IMR-90 (cell line): Measurements from ENCODE around the gene PAXIP1. TPM values are rescaled to one million over a fixed set of nuclear protein-coding genes. Genes with fewer than 3 reads are reported as not detected.

Experiments
- ATAC-seq: fragments of 200-7000 bp; cut with Tn5 transposase; 2 replicates; pipeline ENCODE4 v1.9.1; 2020; ENCODE audit warnings: low read depth, mild to moderate bottlenecking, moderate library complexity
- BruUV-seq: library from RNA; stranded (reverse); fragments of 400-500 nt; replicated peaks from 2 replicates; lab custom pipeline; 2021; lab: Mats Ljungman, UMichigan
- CTCF ChIA-PET: fragments of 300-600 bp; formaldehyde crosslinking; extraction: SDS; loops from one replicate; lab custom pipeline; 2021; ENCODE audit warnings: antibody characterized with exemption; lab: Yijun Ruan, JAX
- POLR2A ChIA-PET: fragments of 300-600 bp; sonication (Branson Sonifier 250); formaldehyde crosslinking; loops from one replicate; lab custom pipeline; 2022; ENCODE audit warnings: antibody characterized with exemption; ENCODE audit not compliant: unreplicated experiment; lab: Charles Lee
- DNase-seq: peaks from one replicate; pipeline ENCODE4 v3.0.0; 2013
- H2AFZ ChIP-seq: replicated peaks from 2 replicates; pipeline ENCODE3; 2013; ENCODE audit warnings: low read length, mild to moderate bottlenecking; ENCODE audit not compliant: poor library complexity
- H2AK5ac ChIP-seq: 2 replicates; pipeline ENCODE4 v1.6.1; 2013; ENCODE audit warnings: low read depth, low read length, inconsistent platforms
- H2AK9ac ChIP-seq: replicated peaks from 2 replicates; pipeline ENCODE3; 2013; ENCODE audit warnings: mild to moderate bottlenecking, low read depth, low read length, moderate library complexity; ENCODE audit not compliant: poor library complexity
- H2BK120ac ChIP-seq: 2 replicates; pipeline ENCODE4 v1.6.1; 2013; ENCODE audit warnings: low read depth, low read length, inconsistent platforms
- H2BK15ac ChIP-seq: 3 replicates; pipeline ENCODE4 v1.6.1; 2013; ENCODE audit warnings: low read depth, low read length, inconsistent platforms
- H2BK20ac ChIP-seq: 2 replicates; pipeline ENCODE4 v1.6.1; 2013; ENCODE audit warnings: low read depth, mild to moderate bottlenecking, inconsistent platforms, low read length, moderate library complexity
- H2BK5ac ChIP-seq: 2 replicates; pipeline ENCODE4 v1.6.1; 2013; ENCODE audit warnings: mild to moderate bottlenecking, low read depth, low read length, inconsistent platforms; ENCODE audit not compliant: poor library complexity, severe bottlenecking
- H3K14ac ChIP-seq: replicated peaks from 2 replicates; pipeline ENCODE4 v1.6.1; 2013; ENCODE audit warnings: low read depth, low read length, inconsistent platforms
- H3K18ac ChIP-seq: 2 replicates; pipeline ENCODE4 v1.6.1; 2013; ENCODE audit warnings: low read depth, low read length, control low read depth
- H3K23ac ChIP-seq: 2 replicates; pipeline ENCODE4 v1.6.1; 2013; ENCODE audit warnings: low read depth, low read length, inconsistent platforms
- H3K27ac ChIP-seq: 2 replicates; pipeline ENCODE4 v1.5.1; 2013; ENCODE audit warnings: mild to moderate bottlenecking, control low read depth, low read length; ENCODE audit not compliant: insufficient read depth
- H3K27me3 ChIP-seq: 2 replicates; pipeline ENCODE4 v1.6.1; 2013; ENCODE audit warnings: low read length; ENCODE audit not compliant: control insufficient read depth, insufficient read depth
- H3K36me3 ChIP-seq: 2 replicates; pipeline ENCODE4 v1.6.1; 2013; ENCODE audit warnings: low read length, mixed read lengths; ENCODE audit not compliant: control insufficient read depth, insufficient read depth
- H3K4ac ChIP-seq: 2 replicates; pipeline ENCODE4 v1.6.1; 2013; ENCODE audit warnings: low read depth, low read length, inconsistent platforms
- H3K4me1 ChIP-seq: 2 replicates; pipeline ENCODE4 v1.6.1; 2013; ENCODE audit warnings: low read length, mixed read lengths; ENCODE audit not compliant: control insufficient read depth, insufficient read depth
- H3K4me2 ChIP-seq: 2 replicates; pipeline ENCODE4 v1.6.1; 2013; ENCODE audit warnings: low read depth, mild to moderate bottlenecking, control low read depth, low read length, moderate library complexity
- H3K4me3 ChIP-seq: 2 replicates; pipeline ENCODE4 v1.5.1; 2013; ENCODE audit warnings: low read depth, mild to moderate bottlenecking, control low read depth, low read length, moderate library complexity; ENCODE audit not compliant: insufficient read depth
- H3K56ac ChIP-seq: 2 replicates; pipeline ENCODE4 v1.6.1; 2013; ENCODE audit warnings: low read length, inconsistent platforms; ENCODE audit not compliant: insufficient read depth; ENCODE audit errors: extremely low read depth
- H3K79me1 ChIP-seq, 2 experiments: 2 replicates each; pipeline ENCODE4 v1.6.1; 2013; ENCODE audit warnings: low read length in 2 of 2, inconsistent platforms in 1 of 2, low read depth in 1 of 2
- H3K9ac ChIP-seq: 2 replicates; pipeline ENCODE4 v1.6.1; 2013; ENCODE audit warnings: low read depth, low read length, control low read depth
- H3K9me1 ChIP-seq: 2 replicates; pipeline ENCODE4 v1.6.1; 2013; ENCODE audit warnings: low read length, inconsistent platforms; ENCODE audit not compliant: insufficient read depth
- H3K9me3 ChIP-seq: 2 replicates; pipeline ENCODE4 v1.6.1; 2013; ENCODE audit warnings: low read length; ENCODE audit not compliant: control insufficient read depth, insufficient read depth
- H4K20me1 ChIP-seq: 2 replicates; pipeline ENCODE4 v1.6.1; 2013; ENCODE audit warnings: low read length, inconsistent platforms; ENCODE audit not compliant: insufficient read depth
- H4K5ac ChIP-seq: 2 replicates; pipeline ENCODE4 v1.6.1; 2013; ENCODE audit warnings: mild to moderate bottlenecking, low read depth, low read length, control low read depth
- H4K8ac ChIP-seq, 2 experiments: 2 replicates each; pipeline ENCODE4 v1.6.1; 2013; ENCODE audit warnings: low read depth in 2 of 2, low read length in 2 of 2, control low read depth in 1 of 2, inconsistent platforms in 1 of 2
- H4K91ac ChIP-seq: 2 replicates; pipeline ENCODE4 v1.6.1; 2013; ENCODE audit warnings: low read depth, low read length, inconsistent platforms; ENCODE audit not compliant: insufficient read depth
- BHLHE40 ChIP-seq: fragments of 150-350 bp; IDR thresholded peaks from 2 replicates; pipeline ENCODE4 v1.6.1; 2016; ENCODE audit warnings: mild to moderate bottlenecking, low read depth, low read length
- MAFK ChIP-seq: IDR thresholded peaks from 2 replicates; pipeline ENCODE4 v1.6.1; 2012; ENCODE audit warnings: low read depth, low read length, improper control_type of control experiment
- MXI1 ChIP-seq: IDR thresholded peaks from 2 replicates; pipeline ENCODE4 v1.6.1; 2012; ENCODE audit warnings: low read depth, mild to moderate bottlenecking, low read length, moderate library complexity, borderline replicate concordance
- POLR2A ChIP-seq: IDR thresholded peaks from 2 replicates; pipeline ENCODE4 v1.6.1; 2012; ENCODE audit warnings: mild to moderate bottlenecking, low read depth, low read length
- RAD21 ChIP-seq: IDR thresholded peaks from 2 replicates; pipeline ENCODE4 v1.6.1; 2012; ENCODE audit warnings: low read length, improper control_type of control experiment
- RCOR1 ChIP-seq: IDR thresholded peaks from 2 replicates; pipeline ENCODE4 v1.6.1; 2012; ENCODE audit warnings: mild to moderate bottlenecking, low read length, improper control_type of control experiment; ENCODE audit not compliant: insufficient replicate concordance
- SMC3 ChIP-seq: fragments of 150-350 bp; IDR thresholded peaks from 2 replicates; pipeline ENCODE4 v1.6.1; 2016; ENCODE audit warnings: low read depth, mild to moderate bottlenecking, antibody characterized with exemption, low read length, moderate library complexity
- whole genome bisulfite sequencing, 2 experiments: methylation state at CpG; one replicate each; pipeline versions ENCODE4 v1.1.5 to v1.1.7; 2013; ENCODE audit warnings: missing lambda C conversion rate in 2 of 2; ENCODE audit not compliant: insufficient read length in 1 of 2; ENCODE audit errors: extremely low coverage in 2 of 2; 5-methylcytosine and 5-hydroxymethylcytosine counted together
- dilution Hi-C: fragments of 300-500 bp; cut with HindIII; formaldehyde crosslinking; loops from one replicate; pipeline ENCODE4 v1.14.3; 2018; ENCODE audit warnings: low sequenced_read_pairs; ENCODE audit not compliant: unreplicated experiment
- in situ Hi-C: fragments of 300-500 bp; cut with MboI; formaldehyde crosslinking; loops from 3 replicates; pipeline ENCODE4 v1.14.3; 2019; ENCODE audit warnings: low sequenced_read_pairs, inconsistent platforms, mixed read lengths
- intact Hi-C: fragments of 100-400 bp; cut with micrococcal nuclease; formaldehyde crosslinking; loops from 2 replicates; pipeline ENCODE4 v1.10.0; 2022
- polyA plus RNA-seq, 3 experiments: library from polyadenylated mRNA; depleted of rRNA; stranded (reverse); fragments of >200 nt; gene quantifications; 2 replicates each; pipeline ENCODE4 v1.2.3, GENCODE V29; 2012; ENCODE audit warnings: low replicate concordance in 1 of 3
- total RNA-seq: library from RNA; depleted of rRNA; stranded (reverse); fragments of >200 nt; gene quantifications from 2 replicates; pipeline ENCODE4 v1.2.3, GENCODE V29; 2012
- TF ChIP-seq, protein P1 (sequence below): fragments of 150-350 bp; IDR thresholded peaks from 2 replicates; pipeline ENCODE4 v1.6.1; 2017; ENCODE audit warnings: mild to moderate bottlenecking, antibody characterized with exemption, low read length, low read depth

PAXIP1 gene
- total and polyA plus RNA-seq, 2 of the 4 experiments (the other 2 are of a cell fraction), result 7.3 to 8.7 TPM

DNA sequence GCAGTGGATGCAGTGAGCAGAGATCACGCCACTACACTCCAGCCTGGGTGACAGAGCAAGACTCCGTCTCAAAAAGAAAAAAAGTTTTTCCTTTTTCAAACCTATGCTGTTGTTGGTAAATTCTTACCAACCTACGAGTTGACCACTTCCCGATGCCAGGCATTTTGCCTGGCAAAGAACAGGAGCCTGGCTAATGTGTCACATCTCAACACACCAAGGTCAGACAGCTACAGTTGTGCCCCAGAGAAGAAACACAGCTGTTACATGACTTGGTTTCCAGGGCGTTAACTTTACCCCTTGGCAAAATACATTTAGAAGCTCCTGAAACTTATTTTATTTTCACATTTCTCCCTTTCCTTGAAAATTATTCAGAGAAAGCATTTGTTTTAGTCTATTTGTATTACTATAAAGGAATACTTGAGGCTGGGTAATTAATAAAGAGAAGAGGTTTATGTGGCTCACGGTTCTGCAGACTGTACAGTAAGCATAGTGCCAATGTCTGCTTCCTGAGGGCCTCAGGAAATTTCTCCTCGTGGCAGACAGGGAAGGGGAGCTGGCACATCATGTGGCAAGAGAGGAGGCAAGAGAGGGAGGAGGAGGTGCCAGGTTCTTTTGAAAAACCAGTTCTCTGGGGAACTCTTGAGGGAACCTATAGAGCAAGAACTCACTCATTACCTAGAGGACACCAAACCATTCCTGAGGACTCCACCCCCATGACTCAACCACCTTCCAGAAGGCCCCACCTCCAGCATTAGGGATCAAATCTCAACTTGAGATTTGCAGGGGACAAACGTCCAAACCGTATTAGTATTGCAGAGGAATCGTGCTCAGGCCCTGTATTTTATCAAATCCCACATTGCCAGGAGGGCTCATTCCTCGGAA is 83.3 kb downstream of the PAXIP1 start:
- H3K27ac ChIP-seq, result no peak overlapping the region
- dilution Hi-C loops, result no loop called here
- ATAC-seq, result no peak

More for the DNA sequence above, 83.3 kb downstream of the PAXIP1 start:
- no peaks in the 10 kb centered on the region for H4K20me1 ChIP-seq
- no peak overlapping the region for H2BK20ac ChIP-seq
- no peak overlapping the region for H4K8ac ChIP-seq
- no peak for TF ChIP-seq MAFK
- no peak for TF ChIP-seq RCOR1
- TF ChIP-seq BHLHE40, result no peak
- TF ChIP-seq RAD21, result no peak
- no peak for TF ChIP-seq SMC3
- no peak for TF ChIP-seq MXI1
- TF ChIP-seq POLR2A, result no peak
- TF ChIP-seq, protein P1, sequence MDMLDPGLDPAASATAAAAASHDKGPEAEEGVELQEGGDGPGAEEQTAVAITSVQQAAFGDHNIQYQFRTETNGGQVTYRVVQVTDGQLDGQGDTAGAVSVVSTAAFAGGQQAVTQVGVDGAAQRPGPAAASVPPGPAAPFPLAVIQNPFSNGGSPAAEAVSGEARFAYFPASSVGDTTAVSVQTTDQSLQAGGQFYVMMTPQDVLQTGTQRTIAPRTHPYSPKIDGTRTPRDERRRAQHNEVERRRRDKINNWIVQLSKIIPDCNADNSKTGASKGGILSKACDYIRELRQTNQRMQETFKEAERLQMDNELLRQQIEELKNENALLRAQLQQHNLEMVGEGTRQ, result no peak
- BruUV-seq, result no TSS peak
- no peak overlapping the region for H3K18ac ChIP-seq
- H2AK5ac ChIP-seq, result no peak overlapping the region
- H3K56ac ChIP-seq, result no peak overlapping the region
- H3K4me1 ChIP-seq, result no peaks in the 10 kb centered on the region
- no peaks in the 10 kb centered on the region for H3K36me3 ChIP-seq
- H3K9me1 ChIP-seq, result no peaks in the 10 kb centered on the region
- no peak overlapping the region for H2AK9ac ChIP-seq
- POLR2A ChIA-PET, result no interaction called here
- no peaks in the 10 kb centered on the region for H3K9me3 ChIP-seq
- DNase-seq, result no peak
- H3K4me3 ChIP-seq, result no peak overlapping the region
- H4K5ac ChIP-seq, result no peak overlapping the region
- in situ Hi-C loops, result loop anchor here (10.0 kb wide), 1 partner anchor 425 kb away; no protein-coding TSS in a partner anchor
- H3K79me1 ChIP-seq, result no peaks in the 10 kb centered on the region
- H3K27me3 ChIP-seq, result peaks cover 9% of the 10 kb centered on the region; the same call in 1 of the 2 replicates
- no peak overlapping the region for H2BK120ac ChIP-seq
- no peak overlapping the region for H3K4ac ChIP-seq
- intact Hi-C loops, result no loop called here
- H3K4me2 ChIP-seq, result no peak overlapping the region
- no peak overlapping the region for H3K9ac ChIP-seq
- WGBS, 2 experiments, result 0% methylated on average over 1 of the region's 11 CpGs; no CpG with 5 or more reads in 1 of the 2 experiments
- H4K91ac ChIP-seq, result no peak overlapping the region
- H3K23ac ChIP-seq, result no peak overlapping the region
- CTCF ChIA-PET, result no interaction called here
- H2BK5ac ChIP-seq, result no peak overlapping the region
- no peak overlapping the region for H2BK15ac ChIP-seq
- H3K14ac ChIP-seq, result no peak overlapping the region
- H2AFZ ChIP-seq, result no peak overlapping the region
